K562 (cell line): ENCODE measurements around the gene SEC31A. TPM values are rescaled to one million over a fixed set of nuclear protein-coding genes. Genes with fewer than 3 reads are reported as not detected.
A peak's percentile ranks its signal among the peaks of the same experiment; 100 is the strongest.

Experiments
- ATAC-seq: fragments of 200-7000 bp; cut with Tn5 transposase; 3 replicates; pipeline ENCODE4 v1.9.1; 2020; ENCODE audit warnings: moderate library complexity
- BruUV-seq: library from RNA; stranded (reverse); fragments of 400-500 nt; replicated peaks from 2 replicates; lab custom pipeline; 2021; lab: Mats Ljungman, UMichigan
- CTCF ChIA-PET: fragments of 300-600 bp; formaldehyde crosslinking; extraction: SDS; loops from one replicate; lab custom pipeline; 2021; ENCODE audit warnings: low intra/inter-chr PET ratio; lab: Yijun Ruan, JAX
- POLR2A ChIA-PET: fragments of 300-600, 350-650 bp; sonication (Branson Sonifier 250); formaldehyde crosslinking; extraction: SDS; loops from one replicate; lab custom pipeline; 2021; ENCODE audit warnings: antibody characterized with exemption, inconsistent platforms; lab: Yijun Ruan, JAX
- DNase-seq, 4 experiments: peaks; one replicate each; pipeline versions ENCODE4 v3.0.0 to v3.0.0-alpha.2; 2011 to 2018; ENCODE audit warnings: low spot score in 3 of 4, mixed read lengths in 3 of 4; ENCODE audit errors: extremely low read depth in 1 of 4
- FAIRE-seq: peaks from 2 replicates; lab custom pipeline; 2011; peaks lifted over from hg19 to GRCh38; lab: Jason Lieb, UNC
- H2AFZ ChIP-seq: 2 replicates; pipeline ENCODE4 v1.6.0; 2011; ENCODE audit warnings: low read depth, low read length, control low read depth, inconsistent platforms
- H3K27ac ChIP-seq: fragments of 200-600 bp; 3 replicates; pipeline ENCODE4 v1.8.0; 2011; ENCODE audit warnings: low read depth, mild to moderate bottlenecking, control low read depth, inconsistent platforms, low read length, moderate library complexity, mixed read lengths; ENCODE audit errors: extremely low read depth
- H3K27me3 ChIP-seq, 2 experiments: fragments of 300-600 bp in 1 of 2; 2 replicates in 1 of 2; 3 replicates in 1 of 2; pipeline versions ENCODE4 v1.6.0 to v1.8.0; 2011; ENCODE audit warnings: inconsistent platforms in 2 of 2, low read length in 2 of 2, mild to moderate bottlenecking in 1 of 2, mixed read lengths in 1 of 2, moderate library complexity in 1 of 2; ENCODE audit not compliant: control insufficient read depth in 2 of 2, insufficient read depth in 2 of 2
- H3K36me3 ChIP-seq: fragments of 300-600 bp; 3 replicates; pipeline ENCODE4 v1.8.0; 2011; ENCODE audit warnings: mild to moderate bottlenecking, low read length, inconsistent platforms; ENCODE audit not compliant: control insufficient read depth, insufficient read depth
- H3K4me1 ChIP-seq, 2 experiments: fragments of 200-600 bp in 1 of 2; replicated peaks in 1 of 2; 2 replicates in 1 of 2; 3 replicates in 1 of 2; pipeline versions ENCODE4 v1.5.1 to v1.8.0; 2011; ENCODE audit warnings: inconsistent platforms in 2 of 2, low read length in 2 of 2, mild to moderate bottlenecking in 1 of 2, mixed read lengths in 1 of 2, moderate library complexity in 1 of 2; ENCODE audit not compliant: control insufficient read depth in 2 of 2, insufficient read depth in 2 of 2
- H3K4me2 ChIP-seq: 2 replicates; pipeline ENCODE4 v1.6.1; 2011; ENCODE audit warnings: low read length, control low read depth, inconsistent platforms, mixed read lengths; ENCODE audit not compliant: insufficient read depth
- H3K4me3 ChIP-seq: fragments of 200-600 bp; sonication (generic), shearing (Covaris generic); 2 replicates; pipeline ENCODE4 v1.5.1; 2016; ENCODE audit warnings: control low read depth, inconsistent platforms
- H3K79me2 ChIP-seq: fragments of 200-600 bp; 3 replicates; pipeline ENCODE4 v1.8.0; 2011; ENCODE audit warnings: low read length, inconsistent platforms; ENCODE audit not compliant: control insufficient read depth, insufficient read depth
- H3K9ac ChIP-seq, 2 experiments: 2 replicates each; pipeline versions ENCODE4 v1.6.0 to v1.6.1; 2011; ENCODE audit warnings: low read depth in 2 of 2, low read length in 2 of 2, control low read depth in 1 of 2, inconsistent platforms in 1 of 2, mild to moderate bottlenecking in 1 of 2, mixed read lengths in 1 of 2; ENCODE audit not compliant: insufficient read depth in 1 of 2
- H3K9me1 ChIP-seq: one replicate; pipeline ENCODE4 v1.6.0; 2011; ENCODE audit warnings: inconsistent platforms, mild to moderate bottlenecking, low read length, moderate library complexity; ENCODE audit not compliant: control insufficient read depth, insufficient read depth
- H3K9me3 ChIP-seq: replicated peaks from 2 replicates; pipeline ENCODE4 v1.5.1; 2011; ENCODE audit warnings: low read depth, low read length, inconsistent platforms; ENCODE audit not compliant: control insufficient read depth, insufficient read depth
- H4K20me1 ChIP-seq: replicated peaks from 2 replicates; pipeline ENCODE4 v1.6.1; 2011; ENCODE audit warnings: low read length, inconsistent platforms, mixed read lengths; ENCODE audit not compliant: control insufficient read depth, insufficient read depth
- ARID1B ChIP-seq: fragments of 450-650 bp; IDR thresholded peaks from 2 replicates; pipeline ENCODE4 v1.6.1; 2016; ENCODE audit warnings: antibody characterized with exemption, mild to moderate bottlenecking, inconsistent platforms
- ARID3A ChIP-seq: IDR thresholded peaks from 2 replicates; pipeline ENCODE4 v1.6.1; 2012; ENCODE audit warnings: low read depth, low read length, improper control_type of control experiment, borderline replicate concordance
- ATF3 ChIP-seq, 2 experiments: fragments of 450-650 bp in 1 of 2; sonication (generic) in 1 of 2; formaldehyde crosslinking in 1 of 2; IDR thresholded peaks in 1 of 2; conservative IDR thresholded peaks in 1 of 2; 2 replicates each; pipeline versions ENCODE4 v1.6.1 to v1.8.1; 2016 to 2023; ENCODE audit warnings: mild to moderate bottlenecking in 2 of 2, moderate library complexity in 2 of 2, inconsistent platforms in 1 of 2, missing genetic modification reagents in 1 of 2
- CAMTA2 ChIP-seq: fragments of 250-450 bp; sonication (Bioruptor Pico); conservative IDR thresholded peaks from 2 replicates; pipeline ENCODE4 v1.5.1; 2022
- DACH1 ChIP-seq: fragments of 450-650 bp; IDR thresholded peaks from 2 replicates; pipeline ENCODE4 v1.6.1; 2018; ENCODE audit not compliant: partially characterized antibody
- FOSL1 ChIP-seq: fragments of 200-800 bp; sonication (Bioruptor generic); conservative IDR thresholded peaks from 2 replicates; pipeline ENCODE4 v1.6.1; 2016; ENCODE audit warnings: missing genetic modification characterization, missing compliant biosample characterization
- HEY1 ChIP-seq: fragments of 250-450 bp; sonication (Bioruptor Pico); IDR thresholded peaks from 2 replicates; pipeline ENCODE4 v1.5.0; 2020; ENCODE audit warnings: mild to moderate bottlenecking, moderate library complexity, borderline replicate concordance
- MLLT1 ChIP-seq, 2 experiments: fragments of 450-650 bp; IDR thresholded peaks; 2 replicates each; pipeline ENCODE4 v1.6.1; 2016
- PHB2 ChIP-seq: fragments of 450-650 bp; IDR thresholded peaks from 2 replicates; pipeline ENCODE4 v1.6.1; 2017; ENCODE audit warnings: low read depth
- RBM14 ChIP-seq: fragments of 200-400 bp; formaldehyde crosslinking; IDR thresholded peaks from 2 replicates; pipeline ENCODE4 v1.6.1; 2018; ENCODE audit warnings: low read depth, mild to moderate bottlenecking, low read length, moderate library complexity, borderline replicate concordance; ENCODE audit not compliant: insufficient read depth
- TAL1 ChIP-seq: fragments of 450-650 bp; IDR thresholded peaks from 2 replicates; pipeline ENCODE4 v1.6.1; 2016; ENCODE audit warnings: mild to moderate bottlenecking
- ZBTB17 ChIP-seq: fragments of 450-650 bp; formaldehyde crosslinking; IDR thresholded peaks from 2 replicates; pipeline ENCODE4 v1.4.0; 2020; ENCODE audit warnings: mild to moderate bottlenecking
- ZFP36 ChIP-seq: fragments of 150-350 bp; IDR thresholded peaks from 2 replicates; pipeline ENCODE4 v1.6.1; 2018; ENCODE audit warnings: low read length, low read depth; ENCODE audit not compliant: partially characterized antibody
- WGBS: fragments of 100-300 bp; shearing (Covaris generic); methylation state at CpG from one replicate; pipeline ENCODE4 v1.1.6; 2016; ENCODE audit warnings: low coverage, mixed read lengths; ENCODE audit not compliant: insufficient coverage; ENCODE audit errors: missing lambda C conversion rate; 5-methylcytosine and 5-hydroxymethylcytosine counted together
- in situ Hi-C: fragments of 300-500 bp; cut with MboI; formaldehyde crosslinking; loops from 4 replicates; pipeline ENCODE4 v1.15.0; 2018; ENCODE audit warnings: inconsistent platforms, mixed read lengths
- intact Hi-C: fragments of 100-400 bp; cut with micrococcal nuclease; formaldehyde crosslinking; loops from 2 replicates; pipeline ENCODE4 v1.14.2; 2022
- polyA plus RNA-seq, 8 experiments: library from polyadenylated mRNA; depleted of rRNA in 4 of 8; stranded (reverse) in 5 of 8; unstranded in 3 of 8; fragments of >200 nt; fragmentation: Nextera tagmentation in 2 of 8; fragmentation: Illumina TruSeq in 1 of 8; extraction: Ambion mirVana in 2 of 8; extraction: Trizol in 1 of 8; gene quantifications; 2 replicates each; pipeline versions ENCODE4 v1.2.1 to v1.2.3, GENCODE V29; 2011 to 2014; ENCODE audit warnings: inconsistent platforms in 1 of 8, missing spikeins in 1 of 8
- total RNA-seq, 7 experiments: library from RNA; depleted of rRNA in 6 of 7; stranded (reverse); fragments of >200 nt in 6 of 7; fragmentation: Illumina TruSeq in 2 of 7; extraction: Trizol in 2 of 7; gene quantifications; 2 replicates each; pipeline versions ENCODE4 v1.2.1 to v1.2.3, GENCODE V29; 2011 to 2021; ENCODE audit warnings: low replicate concordance in 1 of 7
- TF ChIP-seq, protein P1 (sequence below): fragments of 450-650 bp; IDR thresholded peaks from 2 replicates; pipeline ENCODE4 v1.6.1; 2018; ENCODE audit not compliant: partially characterized antibody

The SEC31A gene
- total and polyA plus RNA-seq, 9 of the 15 experiments (the other 6 are each of a cell fraction or from before 2014, with no cell fraction given): 78.9 to 241 (median 173) TPM

- Histone ChIP-seq H3K9me3 (no peaks in the 10 kb centered on the region), H3K79me2 (peaks cover 24% of the 10 kb centered on the region), H3K27me3 (no peaks in the 10 kb centered on the region), H2AFZ (peak overlapping the region; percentile 50), H3K27ac (peak overlapping the region; percentile 53; the same call in 2 of the 3 replicates), H3K9ac (0 out of 4 replicates have a peak overlapping the region, but pooled peaks of 1 of the 2 experiments have one; percentile 8), H4K20me1 (no peaks in the 10 kb centered on the region), H3K4me3 (no peak overlapping the region), H3K4me2 (0 out of 2 replicates have a peak overlapping the region, but pooled peaks have one; percentile 12), H3K4me1 (peaks cover 5 to 14% of the 10 kb centered on the region in 2 experiments; a peak in 2 of 5 replicates), H3K36me3 (peaks cover 6% of the 10 kb centered on the region; the same call in 1 of the 3 replicates), H3K9me1 (no peaks in the 10 kb centered on the region)
- ATAC-seq (no peak), FAIRE-seq (no peak), DNase-seq (peak in 1 of 4 experiments; percentile 21)
- ChIA-PET CTCF (no interaction called here), POLR2A (interaction anchor here (0.6 to 1.4 kb wide), 3 partner anchors 9 to 19 kb away, joined by 3 to 7 read pairs (median 4); no protein-coding TSS in a partner anchor)
- no TSS peak for BruUV-seq
- WGBS: 11% methylated on average over 2 of the region's 2 CpGs
- intact Hi-C loops (no loop called here), in situ Hi-C loops (no loop called here)
- peak; percentile 58 for TF ChIP-seq ATF3 (IDR thresholded peaks at IDR 0.05)
- TF ChIP-seq ATF3 (CRISPR knock-in tag; conservative IDR thresholded peaks at IDR 0.05): no peak
- TF ChIP-seq PHB2: no peak
- no peak for TF ChIP-seq HEY1 (CRISPR knock-in tag)
- TF ChIP-seq RBM14: no peak
- peak; percentile 65 for TF ChIP-seq FOSL1 (tag)
- peak in 1 of 2 experiments; percentile 45; a peak in 1 of 4 replicates for TF ChIP-seq MLLT1 (IDR thresholded peaks at IDR 0.05)
- TF ChIP-seq ARID1B: 0 out of 2 replicates have a peak, but pooled peaks have one; percentile 22
- no peak for TF ChIP-seq ZBTB17 (CRISPR knock-in tag)
- peak; percentile 35 for TF ChIP-seq DACH1
- no peak for TF ChIP-seq ARID3A
- no peak for TF ChIP-seq CAMTA2 (CRISPR knock-in tag)
- TF ChIP-seq, protein P1, sequence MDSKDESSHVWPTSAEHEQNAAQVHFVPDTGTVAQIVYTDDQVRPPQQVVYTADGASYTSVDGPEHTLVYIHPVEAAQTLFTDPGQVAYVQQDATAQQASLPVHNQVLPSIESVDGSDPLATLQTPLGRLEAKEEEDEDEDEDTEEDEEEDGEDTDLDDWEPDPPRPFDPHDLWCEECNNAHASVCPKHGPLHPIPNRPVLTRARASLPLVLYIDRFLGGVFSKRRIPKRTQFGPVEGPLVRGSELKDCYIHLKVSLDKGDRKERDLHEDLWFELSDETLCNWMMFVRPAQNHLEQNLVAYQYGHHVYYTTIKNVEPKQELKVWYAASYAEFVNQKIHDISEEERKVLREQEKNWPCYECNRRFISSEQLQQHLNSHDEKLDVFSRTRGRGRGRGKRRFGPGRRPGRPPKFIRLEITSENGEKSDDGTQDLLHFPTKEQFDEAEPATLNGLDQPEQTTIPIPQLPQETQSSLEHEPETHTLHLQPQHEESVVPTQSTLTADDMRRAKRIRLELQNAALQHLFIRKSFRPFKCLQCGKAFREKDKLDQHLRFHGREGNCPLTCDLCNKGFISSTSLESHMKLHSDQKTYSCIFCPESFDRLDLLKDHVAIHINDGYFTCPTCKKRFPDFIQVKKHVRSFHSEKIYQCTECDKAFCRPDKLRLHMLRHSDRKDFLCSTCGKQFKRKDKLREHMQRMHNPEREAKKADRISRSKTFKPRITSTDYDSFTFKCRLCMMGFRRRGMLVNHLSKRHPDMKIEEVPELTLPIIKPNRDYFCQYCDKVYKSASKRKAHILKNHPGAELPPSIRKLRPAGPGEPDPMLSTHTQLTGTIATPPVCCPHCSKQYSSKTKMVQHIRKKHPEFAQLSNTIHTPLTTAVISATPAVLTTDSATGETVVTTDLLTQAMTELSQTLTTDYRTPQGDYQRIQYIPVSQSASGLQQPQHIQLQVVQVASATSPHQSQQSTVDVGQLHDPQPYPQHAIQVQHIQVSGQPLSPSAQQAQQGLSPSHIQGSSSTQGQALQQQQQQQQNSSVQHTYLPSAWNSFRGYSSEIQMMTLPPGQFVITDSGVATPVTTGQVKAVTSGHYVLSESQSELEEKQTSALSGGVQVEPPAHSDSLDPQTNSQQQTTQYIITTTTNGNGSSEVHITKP: no peak
- no peak for TF ChIP-seq TAL1
- TF ChIP-seq ZFP36: peak; percentile 49
These were observed 14.3 kb upstream of the SEC31A start for GRCh38 chr4:82905205-82905604.
